ENCODE data around the gene CAB39.
A peak's percentile ranks its signal among the peaks of the same experiment; 100 is the strongest.

DNA sequence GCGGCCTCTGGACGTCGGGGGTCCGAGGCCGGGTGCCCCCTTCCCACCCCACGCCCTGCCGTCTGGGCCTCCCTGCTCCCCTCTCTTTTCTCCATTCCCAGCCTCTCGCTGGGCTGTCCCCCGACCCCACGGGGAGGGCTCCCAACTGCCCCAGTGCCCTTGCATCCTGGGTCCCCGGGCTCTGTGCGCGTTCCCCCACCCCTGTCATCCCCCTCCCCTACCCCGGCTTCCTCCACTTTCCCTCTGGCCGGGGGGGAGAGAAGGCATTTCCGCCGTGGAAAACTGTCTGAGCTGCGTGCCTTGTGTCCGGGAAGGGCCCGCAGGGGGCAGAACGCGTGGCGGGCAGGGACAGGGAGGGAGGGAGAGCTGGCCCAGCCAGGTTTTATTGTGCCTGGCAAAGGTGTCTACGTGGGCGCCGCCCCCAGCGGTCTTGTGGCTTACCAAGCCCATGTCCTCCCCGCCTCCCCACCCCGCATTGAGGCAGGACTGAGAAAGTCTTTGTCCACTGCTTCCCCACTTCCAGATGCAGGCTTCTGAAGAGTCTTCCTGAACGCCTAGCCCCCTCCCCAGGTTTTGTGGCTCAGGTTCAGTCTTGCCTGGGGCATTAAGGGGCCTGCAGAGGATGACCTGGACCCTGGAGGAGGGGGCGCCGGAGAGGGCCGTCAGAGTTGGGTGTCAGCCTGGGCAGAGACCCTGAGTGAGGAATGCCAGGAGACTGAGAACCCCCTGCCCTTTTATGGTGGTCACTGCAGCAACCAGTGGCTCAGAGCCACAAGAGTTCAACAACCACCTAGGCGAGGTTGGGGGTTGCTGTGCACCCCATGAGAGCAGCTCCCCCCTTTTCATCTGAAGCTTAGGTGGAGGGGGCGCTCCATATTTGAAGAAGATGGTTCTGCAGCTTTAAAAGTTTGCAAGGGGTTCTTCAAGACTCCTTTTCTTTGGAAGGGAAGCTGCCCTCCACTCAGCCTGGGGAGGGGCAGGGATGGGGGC lies 153.4 kb downstream of the CAB39 start:
- TF ChIP-seq CREB1 (IDR thresholded peaks at IDR 0.05) (peak; percentile 17; the same call in 1 of the 2 replicates), SRF (IDR thresholded peaks at IDR 0.05; ENCODE audit: low read depth, low read length) (peak; percentile 36; the same call in 1 of the 2 replicates), TCF12 (IDR thresholded peaks at IDR 0.05; ENCODE audit: low read depth, low read length) (no peak), POLR2A (IDR thresholded peaks at IDR 0.05; ENCODE audit: control extremely low read depth in 1 of 2, low read depth in 2 of 2, low read length in 2 of 2) (peak in 1 of 2 experiments; percentile 61; a peak in 1 of 3 replicates), CBX8 (IDR thresholded peaks at IDR 0.05; ENCODE audit: borderline replicate concordance, low read depth, low read length) (no peak), TAF1 (IDR thresholded peaks at IDR 0.05; ENCODE audit: low read depth, low read length) (no peak), RXRA (IDR thresholded peaks at IDR 0.05; ENCODE audit: insufficient read depth, low read depth, low read length) (no peak), SP1 (IDR thresholded peaks at IDR 0.05; ENCODE audit: low read depth, low read length) (no peak), NRF1 (IDR thresholded peaks at IDR 0.05; ENCODE audit: low read depth, low read length) (no peak)
- TF ChIP-seq, protein P1, sequence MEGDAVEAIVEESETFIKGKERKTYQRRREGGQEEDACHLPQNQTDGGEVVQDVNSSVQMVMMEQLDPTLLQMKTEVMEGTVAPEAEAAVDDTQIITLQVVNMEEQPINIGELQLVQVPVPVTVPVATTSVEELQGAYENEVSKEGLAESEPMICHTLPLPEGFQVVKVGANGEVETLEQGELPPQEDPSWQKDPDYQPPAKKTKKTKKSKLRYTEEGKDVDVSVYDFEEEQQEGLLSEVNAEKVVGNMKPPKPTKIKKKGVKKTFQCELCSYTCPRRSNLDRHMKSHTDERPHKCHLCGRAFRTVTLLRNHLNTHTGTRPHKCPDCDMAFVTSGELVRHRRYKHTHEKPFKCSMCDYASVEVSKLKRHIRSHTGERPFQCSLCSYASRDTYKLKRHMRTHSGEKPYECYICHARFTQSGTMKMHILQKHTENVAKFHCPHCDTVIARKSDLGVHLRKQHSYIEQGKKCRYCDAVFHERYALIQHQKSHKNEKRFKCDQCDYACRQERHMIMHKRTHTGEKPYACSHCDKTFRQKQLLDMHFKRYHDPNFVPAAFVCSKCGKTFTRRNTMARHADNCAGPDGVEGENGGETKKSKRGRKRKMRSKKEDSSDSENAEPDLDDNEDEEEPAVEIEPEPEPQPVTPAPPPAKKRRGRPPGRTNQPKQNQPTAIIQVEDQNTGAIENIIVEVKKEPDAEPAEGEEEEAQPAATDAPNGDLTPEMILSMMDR (IDR thresholded peaks at IDR 0.05; ENCODE audit: control extremely low read depth in 1 of 3, insufficient read depth in 1 of 3, low read depth in 1 of 3, low read length in 3 of 3), result no peak

Data from H1 (cell line).